SK-N-SH (cell line): Measurements from ENCODE around the gene TSPAN31. TPM values are rescaled to one million over a fixed set of nuclear protein-coding genes. Genes with fewer than 3 reads are reported as not detected.
A peak's percentile ranks its signal among the peaks of the same experiment; 100 is the strongest.

Source experiments
- CTCF ChIA-PET: fragments of 300-600, 350-600 bp; formaldehyde crosslinking; extraction: SDS; loops from one replicate; lab custom pipeline; 2021; lab: Yijun Ruan, JAX
- POLR2A ChIA-PET: fragments of 350-600 bp; sonication (Branson Sonifier 250); formaldehyde crosslinking; extraction: SDS; loops from one replicate; lab custom pipeline; 2020; ENCODE audit warnings: antibody characterized with exemption, inconsistent platforms; lab: Yijun Ruan, JAX
- DNase-seq: peaks from one replicate; pipeline ENCODE4 v3.0.0; 2012
- H2AFZ ChIP-seq: fragments of 200-600 bp; sonication (generic); 2 replicates; pipeline ENCODE4 v1.8.1; 2016; ENCODE audit warnings: antibody characterized with exemption, mild to moderate bottlenecking, low read depth
- H3F3A ChIP-seq: fragments of 200-600 bp; sonication (generic); replicated peaks from 2 replicates; pipeline ENCODE3; 2016; ENCODE audit warnings: antibody characterized with exemption, mild to moderate bottlenecking; ENCODE audit not compliant: insufficient read depth
- H3K27ac ChIP-seq, 2 experiments: fragments of 200-500 bp in 1 of 2; fragments of 200-600 bp in 1 of 2; sonication (Bioruptor generic) in 1 of 2; sonication (generic), shearing (Covaris generic) in 1 of 2; 2 replicates each; pipeline versions ENCODE4 v1.5.1 to v1.6.1; 2014 to 2016; ENCODE audit warnings: low read depth in 2 of 2, inconsistent platforms in 1 of 2, low read length in 1 of 2, mild to moderate bottlenecking in 1 of 2, mixed read lengths in 1 of 2
- H3K27me3 ChIP-seq: fragments of 200-600 bp; sonication (generic), shearing (Covaris generic); 2 replicates; pipeline ENCODE4 v1.6.1; 2016; ENCODE audit warnings: mixed run types; ENCODE audit not compliant: insufficient read depth
- H3K36me3 ChIP-seq, 2 experiments: fragments of 200-500 bp in 1 of 2; fragments of 200-600 bp in 1 of 2; sonication (Bioruptor generic) in 1 of 2; sonication (generic) in 1 of 2; replicated peaks in 1 of 2; 2 replicates each; pipeline versions ENCODE3 to v1.5.1; 2014 to 2016; ENCODE audit warnings: low read length in 1 of 2, mild to moderate bottlenecking in 1 of 2; ENCODE audit not compliant: insufficient read depth in 2 of 2, control insufficient read depth in 1 of 2
- H3K4me1 ChIP-seq, 2 experiments: fragments of 200-500 bp in 1 of 2; fragments of 200-600 bp in 1 of 2; sonication (Bioruptor generic) in 1 of 2; sonication (generic), shearing (Covaris generic) in 1 of 2; 2 replicates each; pipeline versions ENCODE4 v1.5.1 to v1.6.1; 2014 to 2016; ENCODE audit warnings: low read depth in 1 of 2, low read length in 1 of 2, mixed run types in 1 of 2; ENCODE audit not compliant: insufficient read depth in 2 of 2, control insufficient read depth in 1 of 2
- H3K4me2 ChIP-seq: fragments of 200-600 bp; sonication (generic), shearing (Covaris generic); 2 replicates; pipeline ENCODE4 v1.6.1; 2017; ENCODE audit warnings: mixed run types
- H3K4me3 ChIP-seq, 2 experiments: fragments of 200-500 bp in 1 of 2; fragments of 200-600 bp in 1 of 2; sonication (Bioruptor generic) in 1 of 2; sonication (generic), shearing (Covaris generic) in 1 of 2; 2 replicates each; pipeline versions ENCODE4 v1.5.1 to v1.8.1; 2014 to 2016; ENCODE audit warnings: low read depth in 2 of 2, inconsistent platforms in 1 of 2, low read length in 1 of 2, mild to moderate bottlenecking in 1 of 2, mixed read lengths in 1 of 2, moderate library complexity in 1 of 2
- H3K79me2 ChIP-seq: fragments of 200-600 bp; sonication (generic); 2 replicates; pipeline ENCODE4 v1.8.1; 2017; ENCODE audit warnings: mild to moderate bottlenecking; ENCODE audit not compliant: insufficient read depth
- H3K9ac ChIP-seq: fragments of 200-600 bp; sonication (generic); 2 replicates; pipeline ENCODE4 v1.6.1; 2017; ENCODE audit warnings: mixed run types
- H3K9me2 ChIP-seq: fragments of 200-600 bp; sonication (generic); 2 replicates; pipeline ENCODE4 v1.6.1; 2017; ENCODE audit warnings: mixed run types
- H3K9me3 ChIP-seq: fragments of 200-600 bp; sonication (generic); 2 replicates; pipeline ENCODE4 v1.6.1; 2017; ENCODE audit warnings: mixed run types, mild to moderate bottlenecking, moderate library complexity
- H4K20me1 ChIP-seq: fragments of 200-600 bp; sonication (generic); 2 replicates; pipeline ENCODE4 v1.6.1; 2017; ENCODE audit warnings: mild to moderate bottlenecking, mixed run types; ENCODE audit not compliant: insufficient read depth
- CHD2 ChIP-seq: fragments of 150-350 bp; IDR thresholded peaks from 2 replicates; pipeline ENCODE4 v1.6.1; 2018; ENCODE audit warnings: low read length; ENCODE audit not compliant: partially characterized antibody
- EP300 ChIP-seq, 2 experiments: IDR thresholded peaks; 2 replicates each; pipeline versions ENCODE4 v1.4.0 to v1.6.1; 2012; ENCODE audit warnings: borderline replicate concordance in 1 of 2, low read depth in 1 of 2, low read length in 1 of 2
- EZH2phosphoT487 ChIP-seq: fragments of 200-600 bp; sonication (generic); IDR thresholded peaks from 2 replicates; pipeline ENCODE4 v1.6.1; 2017; ENCODE audit warnings: low read depth, mixed run types, mild to moderate bottlenecking, antibody characterized with exemption, moderate library complexity, borderline replicate concordance
- GABPA ChIP-seq: IDR thresholded peaks from 2 replicates; pipeline ENCODE4 v1.4.0; 2012; ENCODE audit warnings: low read depth, mild to moderate bottlenecking
- MEF2A ChIP-seq: IDR thresholded peaks from 2 replicates; pipeline ENCODE4 v1.4.0; 2012; ENCODE audit warnings: low read depth, borderline replicate concordance
- NFIC ChIP-seq: IDR thresholded peaks from 2 replicates; pipeline ENCODE4 v1.4.0; 2012; ENCODE audit warnings: borderline replicate concordance
- POLR2AphosphoS5 ChIP-seq: IDR thresholded peaks from 2 replicates; pipeline ENCODE4 v1.6.1; 2012; ENCODE audit warnings: low read depth, low read length
- RCOR1 ChIP-seq: fragments of 150-350 bp; IDR thresholded peaks from 2 replicates; pipeline ENCODE4 v1.6.1; 2017; ENCODE audit warnings: antibody characterized with exemption, low read length
- SIN3A ChIP-seq: IDR thresholded peaks from 2 replicates; pipeline ENCODE4 v1.6.1; 2012; ENCODE audit warnings: low read depth, mild to moderate bottlenecking, low read length, moderate library complexity, borderline replicate concordance
- TCF12 ChIP-seq: IDR thresholded peaks from 2 replicates; pipeline ENCODE4 v1.4.0; 2012
- ZBTB33 ChIP-seq: IDR thresholded peaks from 2 replicates; pipeline ENCODE4 v1.4.0; 2012; ENCODE audit warnings: low read depth, borderline replicate concordance
- WGBS: methylation state at CpG from one replicate; pipeline ENCODE4 v1.1.6; 2017; ENCODE audit warnings: low lambda C conversion rate; 5-methylcytosine and 5-hydroxymethylcytosine counted together
- polyA plus RNA-seq, 3 experiments: library from polyadenylated mRNA; depleted of rRNA; stranded (reverse); fragments of >200 nt; gene quantifications; 2 replicates each; pipeline ENCODE4 v1.2.3, GENCODE V29; 2012
- TF ChIP-seq, protein P1 (sequence below): IDR thresholded peaks from 2 replicates; pipeline ENCODE4 v1.6.1; 2012; ENCODE audit warnings: mild to moderate bottlenecking, low read depth, low read length, moderate library complexity

Gene TSPAN31
- polyA plus RNA-seq, 1 of the 3 experiments (the other 2 are of a cell fraction): 36.8 TPM

DNA sequence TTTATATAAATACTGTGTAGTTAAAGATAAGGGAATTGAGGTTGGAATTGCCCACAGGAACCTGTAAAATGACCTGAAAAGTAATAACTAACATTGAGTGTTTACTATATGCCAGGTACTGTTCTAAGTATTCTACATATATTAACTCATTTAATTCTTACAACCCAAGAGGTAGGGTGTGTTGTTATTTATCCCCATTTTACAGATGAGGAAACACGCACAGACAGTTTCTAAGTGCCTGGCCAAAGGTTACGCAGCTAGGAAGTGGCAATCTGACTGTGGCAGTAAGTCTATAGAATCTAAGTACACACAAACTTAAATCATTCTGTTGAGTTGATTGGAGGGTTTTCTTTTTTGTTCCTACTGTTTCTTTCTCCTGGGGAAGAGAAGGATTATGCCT is 1.1 kb upstream of the TSPAN31 start (continued):
- TF ChIP-seq EZH2phosphoT487 (no peak), CHD2 (no peak), TCF12 (no peak)

GRCh38 chr12:57744194-57744776 is 554 bp upstream of the TSPAN31 start:
- H4K20me1 ChIP-seq: no peaks in the 10 kb centered on the region
- POLR2A ChIA-PET: interaction anchor here (0.5 to 2.1 kb wide), 8 partner anchors 8 to 153 kb away, joined by 3 to 18 read pairs (median 4); no protein-coding TSS in a partner anchor
- H3K9me3 ChIP-seq: no peaks in the 10 kb centered on the region
- no peaks in the 10 kb centered on the region for H3K9me2 ChIP-seq
- peaks cover 25 to 31% of the 10 kb centered on the region in 2 experiments for H3K36me3 ChIP-seq
- DNase-seq: peak; percentile 86
- H3K9ac ChIP-seq: peak overlapping the region; percentile 99
- H3K4me3 ChIP-seq: peak overlapping the region; percentile 81 to 82
- peaks cover 32% of the 10 kb centered on the region for H3F3A ChIP-seq
- TF ChIP-seq MEF2A (no peak), GABPA (no peak), ZBTB33 (no peak), RCOR1 (0 out of 2 replicates have a peak, but pooled peaks have one; percentile 10), NFIC (no peak), EP300 (IDR thresholded peaks at IDR 0.05; ENCODE audit: borderline replicate concordance in 1 of 2, low read depth in 1 of 2, low read length in 1 of 2) (no peak)
- peaks cover 0 to 21% of the 10 kb centered on the region in 2 experiments; a peak in 2 of 4 replicates for H3K4me1 ChIP-seq
- peak overlapping the region; percentile 87 for H3K4me2 ChIP-seq
- WGBS: 8% methylated on average over 19 of the region's 21 CpGs
- peak overlapping the region; percentile 96 to 98 for H3K27ac ChIP-seq
- no peaks in the 10 kb centered on the region for H3K27me3 ChIP-seq
- CTCF ChIA-PET: interaction anchor here (0.8 to 3.2 kb wide), 5 partner anchors 8 to 161 kb away, joined by 3 to 18 read pairs (median 10); no protein-coding TSS in a partner anchor
- peak overlapping the region; percentile 91 for H2AFZ ChIP-seq
- peaks cover 10% of the 10 kb centered on the region for H3K79me2 ChIP-seq

DNA sequence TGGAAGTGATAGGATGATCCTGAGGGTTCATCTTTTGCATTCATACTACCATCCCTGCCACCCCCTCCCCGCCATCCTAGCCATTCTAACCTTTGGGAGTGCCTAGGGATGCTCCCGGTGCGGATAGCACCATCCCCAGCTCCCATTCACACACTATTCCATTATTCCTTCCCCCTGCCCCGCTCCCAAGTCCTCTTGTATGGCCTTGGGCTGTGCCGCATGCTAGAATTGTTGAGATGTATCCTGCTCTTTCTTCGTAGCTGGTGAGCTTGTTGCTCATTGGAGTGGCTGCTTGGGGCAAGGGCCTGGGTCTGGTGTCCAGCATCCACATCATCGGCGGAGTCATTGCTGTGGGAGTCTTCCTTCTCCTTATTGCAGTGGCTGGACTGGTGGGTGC is 644 bp downstream of the TSPAN31 start:
- Histone ChIP-seq H2AFZ (no peak overlapping the region), H3K9me3 (no peaks in the 10 kb centered on the region), H3K9me2 (no peaks in the 10 kb centered on the region), H3K4me3 (peak overlapping the region; percentile 81 to 82), H4K20me1 (no peaks in the 10 kb centered on the region), H3K79me2 (peaks cover 22% of the 10 kb centered on the region), H3K4me2 (peak overlapping the region; percentile 87), H3K4me1 (peaks cover 0 to 20% of the 10 kb centered on the region in 2 experiments; a peak in 2 of 4 replicates), H3K27me3 (no peaks in the 10 kb centered on the region), H3K27ac (peak overlapping the region; percentile 96 to 98), H3K36me3 (peaks cover 27 to 43% of the 10 kb centered on the region in 2 experiments), H3F3A (peaks cover 32% of the 10 kb centered on the region), H3K9ac (peak overlapping the region; percentile 99)
- DNase-seq: no peak
- WGBS: 21% methylated on average over 8 of the region's 8 CpGs
- TF ChIP-seq SIN3A: no peak
- TF ChIP-seq TCF12: no peak
- TF ChIP-seq, protein P1, sequence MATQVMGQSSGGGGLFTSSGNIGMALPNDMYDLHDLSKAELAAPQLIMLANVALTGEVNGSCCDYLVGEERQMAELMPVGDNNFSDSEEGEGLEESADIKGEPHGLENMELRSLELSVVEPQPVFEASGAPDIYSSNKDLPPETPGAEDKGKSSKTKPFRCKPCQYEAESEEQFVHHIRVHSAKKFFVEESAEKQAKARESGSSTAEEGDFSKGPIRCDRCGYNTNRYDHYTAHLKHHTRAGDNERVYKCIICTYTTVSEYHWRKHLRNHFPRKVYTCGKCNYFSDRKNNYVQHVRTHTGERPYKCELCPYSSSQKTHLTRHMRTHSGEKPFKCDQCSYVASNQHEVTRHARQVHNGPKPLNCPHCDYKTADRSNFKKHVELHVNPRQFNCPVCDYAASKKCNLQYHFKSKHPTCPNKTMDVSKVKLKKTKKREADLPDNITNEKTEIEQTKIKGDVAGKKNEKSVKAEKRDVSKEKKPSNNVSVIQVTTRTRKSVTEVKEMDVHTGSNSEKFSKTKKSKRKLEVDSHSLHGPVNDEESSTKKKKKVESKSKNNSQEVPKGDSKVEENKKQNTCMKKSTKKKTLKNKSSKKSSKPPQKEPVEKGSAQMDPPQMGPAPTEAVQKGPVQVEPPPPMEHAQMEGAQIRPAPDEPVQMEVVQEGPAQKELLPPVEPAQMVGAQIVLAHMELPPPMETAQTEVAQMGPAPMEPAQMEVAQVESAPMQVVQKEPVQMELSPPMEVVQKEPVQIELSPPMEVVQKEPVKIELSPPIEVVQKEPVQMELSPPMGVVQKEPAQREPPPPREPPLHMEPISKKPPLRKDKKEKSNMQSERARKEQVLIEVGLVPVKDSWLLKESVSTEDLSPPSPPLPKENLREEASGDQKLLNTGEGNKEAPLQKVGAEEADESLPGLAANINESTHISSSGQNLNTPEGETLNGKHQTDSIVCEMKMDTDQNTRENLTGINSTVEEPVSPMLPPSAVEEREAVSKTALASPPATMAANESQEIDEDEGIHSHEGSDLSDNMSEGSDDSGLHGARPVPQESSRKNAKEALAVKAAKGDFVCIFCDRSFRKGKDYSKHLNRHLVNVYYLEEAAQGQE: no peak
- peak; percentile 63; the same call in 1 of the 2 replicates for TF ChIP-seq POLR2AphosphoS5
- CTCF ChIA-PET: interaction anchor here (0.7 to 3.2 kb wide), 5 partner anchors 9 to 113 kb away, joined by 3 to 18 read pairs (median 10); partner anchors contain the start of gene B4GALNT1
- POLR2A ChIA-PET: interaction anchor here (0.6 to 2.1 kb wide), 6 partner anchors 10 to 126 kb away, joined by 3 to 18 read pairs (median 6); no protein-coding TSS in a partner anchor
